ENCODE data around the gene KCNIP4. TPM values are rescaled to one million over a fixed set of nuclear protein-coding genes. Genes with fewer than 3 reads are reported as not detected.

Gene KCNIP4
- total and polyA plus RNA-seq, 10 donors, result not detected

DNA sequence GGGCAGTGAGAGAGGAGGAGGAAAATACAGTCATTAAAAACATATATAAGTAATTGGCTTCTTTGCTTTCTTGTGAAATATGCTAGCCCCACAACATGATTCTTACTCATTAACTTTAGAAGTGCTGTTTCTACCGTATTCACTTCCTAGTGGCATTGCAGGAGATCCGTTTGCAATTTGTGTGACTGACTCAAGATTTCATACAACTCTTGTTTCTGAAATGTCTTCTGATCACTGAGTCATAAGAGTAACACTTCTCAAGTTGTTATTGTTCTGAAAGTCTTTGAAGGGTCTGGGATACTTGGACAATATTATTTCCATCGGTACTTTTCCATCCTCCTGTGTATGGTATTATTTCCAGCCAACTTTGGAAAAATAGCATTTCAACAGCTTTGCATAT, 937.5 kb downstream of the KCNIP4 start:
- 81 to 94% (median 85%) methylated on average over 3 of the region's 3 CpGs for WGBS, 5 donors
- DNase-seq, result no peak
- Histone ChIP-seq H3K27me3 (replicated peaks in 1 of 7) (no peaks in the 10 kb centered on the region), H3K9me3 (peaks cover 0 to 2% (median 0%) of the 10 kb centered on the region in 8 donors), H3K36me3 (no peaks in the 10 kb centered on the region), H3K4me3 (no peak overlapping the region), H3K27ac (no peak overlapping the region), H3K4me1 (no peaks in the 10 kb centered on the region)
- no peak for TF ChIP-seq CTCF (IDR thresholded peaks at IDR 0.05 in 8 of 11, conservative IDR thresholded peaks at IDR 0.05 in 3 of 11)
- TF ChIP-seq POLR2AphosphoS5 (IDR thresholded peaks at IDR 0.05), result no peak
- TF ChIP-seq POLR2A (IDR thresholded peaks at IDR 0.05), result no peak
- intact Hi-C loops (cut with DNase I; ENCODE audit: low total_unique reads), result no loop called here

DNA sequence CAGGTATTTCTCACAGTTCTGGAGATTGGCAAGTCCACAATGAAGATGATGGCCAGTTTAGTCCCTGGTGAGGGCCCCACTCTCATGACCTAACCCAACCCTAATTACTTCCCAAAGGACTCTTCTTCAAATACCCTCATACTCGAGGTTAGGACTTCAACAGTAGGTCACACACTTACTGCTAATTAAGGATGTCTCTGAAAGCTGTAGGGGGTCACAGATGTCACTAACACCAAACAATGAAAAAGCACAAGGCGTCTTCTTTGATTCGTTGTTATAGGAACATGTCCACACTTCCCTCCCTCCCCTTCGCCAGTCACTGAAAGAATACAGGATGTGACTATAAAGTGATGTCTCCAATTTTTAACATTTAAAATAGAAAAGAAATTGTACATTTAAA, 938.6 kb downstream of the KCNIP4 start:
- H3K9me3 ChIP-seq, result no peaks in the 10 kb centered on the region
- DNase-seq, result no peak
- no peaks in the 10 kb centered on the region for H3K36me3 ChIP-seq
- no peaks in the 10 kb centered on the region for H3K4me1 ChIP-seq
- no peak for TF ChIP-seq POLR2A (IDR thresholded peaks at IDR 0.05)
- TF ChIP-seq CTCF (IDR thresholded peaks at IDR 0.05 in 8 of 11, conservative IDR thresholded peaks at IDR 0.05 in 3 of 11), result no peak
- no peak for TF ChIP-seq POLR2AphosphoS5 (IDR thresholded peaks at IDR 0.05)
- WGBS, 5 donors, result 46 to 63% (median 59%) methylated on average over 4 of the region's 4 CpGs
- no peak overlapping the region for H3K27ac ChIP-seq
- intact Hi-C loops (cut with DNase I; ENCODE audit: low total_unique reads), result no loop called here
- no peaks in the 10 kb centered on the region for H3K27me3 ChIP-seq (replicated peaks in 1 of 7)
- H3K4me3 ChIP-seq, result no peak overlapping the region

- WGBS, 5 donors, result 81 to 89% (median 85%) methylated on average over 4 of the region's 4 CpGs
- Histone ChIP-seq H3K27me3 (replicated peaks in 1 of 7) (no peaks in the 10 kb centered on the region), H3K9me3 (no peaks in the 10 kb centered on the region), H3K36me3 (no peaks in the 10 kb centered on the region), H3K4me3 (no peak overlapping the region), H3K27ac (no peak overlapping the region), H3K4me1 (no peaks in the 10 kb centered on the region)
- TF ChIP-seq CTCF (IDR thresholded peaks at IDR 0.05 in 8 of 11, conservative IDR thresholded peaks at IDR 0.05 in 3 of 11) (no peak), POLR2AphosphoS5 (IDR thresholded peaks at IDR 0.05) (no peak), POLR2A (IDR thresholded peaks at IDR 0.05) (no peak)
- DNase-seq, result no peak
- intact Hi-C loops (cut with DNase I; ENCODE audit: low total_unique reads), result no loop called here
Measured at GRCh38 chr4:21005647-21006046, 942.9 kb downstream of the KCNIP4 start.

- no peak for TF ChIP-seq CTCF (IDR thresholded peaks at IDR 0.05 in 8 of 11, conservative IDR thresholded peaks at IDR 0.05 in 3 of 11)
- TF ChIP-seq POLR2A (IDR thresholded peaks at IDR 0.05), result no peak
- no peak for TF ChIP-seq POLR2AphosphoS5 (IDR thresholded peaks at IDR 0.05)
- no peaks in the 10 kb centered on the region for H3K4me1 ChIP-seq
- H3K27me3 ChIP-seq (replicated peaks in 1 of 7), result no peaks in the 10 kb centered on the region
- no peaks in the 10 kb centered on the region for H3K9me3 ChIP-seq
- no peak overlapping the region for H3K27ac ChIP-seq
- H3K36me3 ChIP-seq, result no peaks in the 10 kb centered on the region
- intact Hi-C loops (cut with DNase I; ENCODE audit: low total_unique reads), result no loop called here
- 24 to 35% (median 30%) methylated on average over 4 of the region's 4 CpGs for WGBS, 5 donors
- no peak for DNase-seq
- H3K4me3 ChIP-seq, result no peak overlapping the region
Measured at GRCh38 chr4:21002976-21003375, 945.6 kb downstream of the KCNIP4 start.
